LoVo (cell line): ENCODE data around the gene FBL.

Experiments
- DNase-seq: peaks from one replicate; pipeline ENCODE4 v3.0.0-alpha.2; 2016; ENCODE audit warnings: low spot score

The FBL gene

GRCh38 chr19:39842693-39843435, 3.3 kb downstream of the FBL start:
- DNase-seq = no peak

- no peak for DNase-seq
Observed at GRCh38 chr19:39841041-39841440, 5.1 kb downstream of the FBL start.

- DNase-seq = no peak
Observed at GRCh38 chr19:39840492-39840891, 5.7 kb downstream of the FBL start.

DNA sequence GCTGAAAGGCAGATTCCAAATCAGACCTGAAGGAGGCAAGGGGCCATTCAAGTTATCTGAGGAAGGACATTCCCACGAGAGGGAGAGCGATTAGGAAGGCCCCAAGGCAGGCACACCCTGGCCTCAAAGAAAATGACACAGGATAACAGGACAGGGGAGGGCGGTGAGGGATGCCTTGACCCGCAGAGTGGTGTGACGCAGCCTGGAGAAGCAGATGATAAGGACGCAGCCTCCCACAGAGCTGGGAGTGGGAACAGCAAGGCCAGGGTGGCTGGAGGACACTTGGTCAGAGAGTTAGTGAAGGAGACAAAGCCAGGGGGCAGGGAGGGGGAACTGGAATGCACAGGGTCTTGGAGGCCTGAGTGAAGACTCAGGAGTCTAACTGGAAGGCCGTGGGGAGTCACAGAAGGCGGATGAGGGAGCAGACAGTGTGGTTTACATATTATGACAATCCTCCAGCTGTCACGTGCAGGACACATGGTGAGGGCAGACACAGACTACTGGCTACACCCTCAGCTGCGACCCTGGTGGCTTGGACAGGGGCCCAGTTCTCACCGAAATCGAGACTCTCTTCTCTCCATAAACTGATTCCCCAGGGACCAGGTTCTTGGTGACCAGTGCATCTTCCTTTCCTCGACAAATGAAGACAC, 6.4 kb downstream of the FBL start:
- DNase-seq = no peak

- no peak for DNase-seq
Observed at GRCh38 chr19:39838569-39838968, 7.6 kb downstream of the FBL start.

GRCh38 chr19:39837978-39838377, 8.2 kb downstream of the FBL start:
- DNase-seq = no peak

GRCh38 chr19:39834287-39834841, 11.8 kb downstream of the FBL start:
- DNase-seq = no peak

- DNase-seq = no peak
Observed at GRCh38 chr19:39833464-39834286, 12.5 kb downstream of the FBL start, which contains the start of gene DYRK1B. DYRK1B (minus strand) TSS chr19:39834162; CDS start chr19:39831867, 2,295 bp downstream.

DNA sequence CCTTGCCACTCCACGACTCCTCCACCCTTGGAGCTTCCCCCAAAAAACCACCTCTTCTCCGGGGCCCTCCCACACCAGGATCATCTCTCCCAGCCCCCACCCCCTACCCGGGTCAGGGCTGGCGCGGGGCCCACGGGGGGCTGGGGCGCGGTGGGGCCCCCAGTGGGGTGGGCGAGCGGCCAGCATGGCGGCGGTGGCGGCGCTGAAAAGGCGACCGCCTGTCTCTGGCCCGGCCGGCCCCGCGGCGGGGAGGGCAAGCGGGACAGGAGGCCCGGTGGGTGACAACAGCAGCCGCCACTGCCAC, 13.1 kb downstream of the FBL start:
- DNase-seq = no peak

- DNase-seq = no peak
Observed at GRCh38 chr19:39832341-39833083, 13.7 kb downstream of the FBL start.

- no peak for DNase-seq
Observed at GRCh38 chr19:39831679-39832078, 14.5 kb downstream of the FBL start.

DNA sequence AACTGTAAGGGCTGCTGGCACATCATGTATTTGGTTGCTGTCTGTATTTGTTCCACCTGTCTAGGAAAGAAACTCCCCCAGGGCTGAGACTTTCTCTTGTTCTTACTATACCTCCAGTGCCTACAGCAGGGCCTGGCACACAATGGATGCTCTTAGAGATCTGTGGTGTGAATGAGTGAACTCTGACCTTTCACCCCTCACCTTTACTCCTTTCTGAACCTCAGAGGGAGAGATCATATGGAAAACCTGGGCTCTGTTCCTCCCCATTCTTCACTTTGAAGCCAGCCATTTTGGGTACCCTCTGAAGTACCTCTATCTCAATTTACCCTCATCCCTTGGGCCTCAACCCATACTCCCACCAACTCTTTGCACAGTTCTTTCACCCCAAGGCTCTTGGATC, 15.3 kb downstream of the FBL start:
- no peak for DNase-seq

GRCh38 chr19:39830406-39830805, 15.8 kb downstream of the FBL start:
- DNase-seq = no peak

DNA sequence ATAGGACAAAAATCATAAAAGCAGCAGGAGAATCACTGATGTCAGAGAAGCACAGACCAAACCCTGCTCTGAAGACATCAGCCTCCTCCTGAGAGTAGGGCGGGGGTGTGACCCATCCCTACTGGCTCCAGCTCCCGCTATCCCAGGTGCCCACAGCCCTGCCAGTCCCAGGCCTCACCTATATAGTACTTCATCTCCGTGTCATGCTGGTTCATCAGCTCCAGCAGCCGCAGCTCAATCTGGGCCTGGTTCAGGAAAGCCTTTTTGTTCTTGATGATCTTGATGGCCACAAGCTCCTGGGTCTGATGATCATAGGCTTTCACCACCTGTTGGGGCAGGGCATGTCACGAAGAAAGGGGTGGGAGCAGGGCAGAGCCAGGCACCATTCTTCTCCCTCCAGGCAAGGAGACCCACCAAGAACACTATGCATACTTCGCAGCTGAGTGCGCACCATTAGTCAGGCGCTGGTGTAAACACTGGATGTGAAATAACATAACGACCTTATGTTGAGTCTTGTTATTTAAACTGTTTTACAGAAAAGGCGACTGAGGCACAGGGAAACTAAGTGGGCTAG, 16.4 kb downstream of the FBL start:
- DNase-seq = no peak

DNA sequence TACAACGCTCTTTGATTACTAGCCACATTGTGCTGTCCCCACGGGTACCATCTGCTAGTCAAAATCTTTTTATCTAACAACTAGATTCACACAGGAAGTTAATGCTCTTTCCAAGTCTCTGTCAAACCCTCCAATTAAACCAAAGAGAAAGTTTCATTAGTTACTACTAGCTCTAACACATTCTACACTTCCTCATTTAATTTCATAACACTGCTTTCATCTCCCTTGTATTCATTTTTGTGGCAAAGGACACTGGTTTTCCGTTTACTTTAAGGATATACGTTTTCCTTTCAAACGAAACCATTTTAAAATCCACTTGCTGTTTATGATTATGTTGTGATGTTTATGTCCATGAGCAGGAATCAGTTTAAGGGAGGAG, 17.5 kb downstream of the FBL start:
- DNase-seq = no peak

- no peak for DNase-seq
Observed at GRCh38 chr19:39828015-39828653, 18.0 kb downstream of the FBL start.

GRCh38 chr19:39827216-39827615, 19.0 kb downstream of the FBL start:
- DNase-seq = no peak

DNA sequence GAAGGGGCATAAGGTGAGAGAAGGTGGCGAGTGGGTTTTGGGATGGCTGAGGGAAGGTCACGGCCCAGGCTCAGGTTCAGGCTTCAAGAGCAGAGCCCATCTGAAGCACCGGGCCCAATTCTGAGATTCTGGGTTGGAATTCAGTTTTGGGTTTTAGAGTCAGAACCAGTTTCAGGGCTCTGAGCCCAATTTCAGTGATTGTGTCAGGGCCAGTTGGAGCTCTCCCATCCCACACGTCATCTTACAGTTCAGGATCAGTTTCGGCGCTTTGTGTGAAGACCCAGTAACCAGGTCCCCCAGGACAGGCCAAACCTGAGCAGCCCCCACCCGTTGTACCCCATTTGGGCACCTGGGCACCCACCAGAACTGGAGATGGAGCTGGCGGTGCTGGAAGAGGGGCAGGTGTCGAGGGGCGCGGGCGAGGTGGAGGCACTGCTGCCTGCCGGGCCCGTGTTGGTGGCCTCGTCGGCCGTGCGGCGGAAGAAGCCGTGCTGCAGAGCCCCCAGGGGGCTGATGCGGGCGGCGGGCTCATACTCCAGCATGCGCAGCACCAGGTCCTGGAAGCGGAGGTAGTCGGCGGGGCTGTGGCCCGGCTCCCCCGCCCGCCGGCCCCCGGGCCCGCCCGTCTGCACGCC, 19.8 kb downstream of the FBL start:
- no peak for DNase-seq

- DNase-seq = no peak
Observed at GRCh38 chr19:39825531-39826076, 20.6 kb downstream of the FBL start.

- no peak for DNase-seq
Observed at GRCh38 chr19:39825093-39825463, 21.1 kb downstream of the FBL start.
